Heart left ventricle (tissue), 13 donors: Measurements from ENCODE around the gene ATOSB.

Experiments
- POLR2A ChIP-seq, 2 donors: fragments of 450-650 bp; IDR thresholded peaks; one replicate each; pipeline ENCODE4 v1.6.1; 2017; ENCODE audit warnings: antibody characterized with exemption in 2 of 2, mild to moderate bottlenecking in 2 of 2, moderate library complexity in 2 of 2
- TF ChIP-seq, protein P1 (sequence below), 12 donors: fragments of 200-600 bp; sonication (generic) in 4 of 12; IDR thresholded peaks; one replicate each; pipeline versions ENCODE4 v1.5.0 to v1.8.0; 2018 to 2022; ENCODE audit warnings: antibody characterized with exemption in 12 of 12, mild to moderate bottlenecking in 5 of 12
- donor health status: ischemic (EF 13 %, LVEDD 7.1; RV severe dilation, severe dysfunction).
- donor health status: DM: no; HTN: yes; CAD: no.
- donor health status: DM: no; HTN: no; CAD: no.
- donor health status: ischemic (EF 25% LVEDD 6.9; RV normal size, moderate dysfunction).
- donor health status: ischemic (EF 25% LVEDD 5.7; RV mildly dilated, moderate dysfunction).
- donor health status: ischemic (EF 35%, LVEDD 5.7; RV mildly dilated, moderate dysfunction).
- donor health status: nonischemic (EF 11% LVEDD 7.7; RV severe dilation, severe dysfunction).
- donor health status: DM: yes; HTN: yes; CAD: no.
- donor health status: PGD.
- donor health status: ischemic (EF 29% LVEDD 5.4; RV normal size, mild dysfunction).
- donor health status: nonischemic (EF 23%, LVEDD 6.1; RV moderate dilation, normal function).

DNA sequence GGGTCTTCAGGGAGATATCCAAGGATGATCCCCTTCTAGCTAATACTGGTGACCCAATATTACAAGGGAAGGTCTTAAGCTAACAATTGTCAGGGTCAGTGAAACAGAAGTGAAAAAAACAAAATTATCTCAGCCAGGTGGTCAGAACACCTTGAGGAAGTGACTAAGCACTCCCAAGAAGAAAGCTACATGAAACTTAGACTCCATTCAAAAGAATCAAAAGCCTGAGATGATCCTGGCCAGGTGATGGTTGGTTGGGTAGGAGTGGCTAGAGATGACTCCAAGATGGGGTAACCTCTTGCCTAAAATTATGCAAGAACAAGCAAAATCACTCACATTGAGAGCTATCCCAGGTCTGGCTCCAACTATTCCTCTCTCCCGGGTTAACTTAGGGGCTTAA, 48.6 kb downstream of the ATOSB start:
- TF ChIP-seq, protein P1, sequence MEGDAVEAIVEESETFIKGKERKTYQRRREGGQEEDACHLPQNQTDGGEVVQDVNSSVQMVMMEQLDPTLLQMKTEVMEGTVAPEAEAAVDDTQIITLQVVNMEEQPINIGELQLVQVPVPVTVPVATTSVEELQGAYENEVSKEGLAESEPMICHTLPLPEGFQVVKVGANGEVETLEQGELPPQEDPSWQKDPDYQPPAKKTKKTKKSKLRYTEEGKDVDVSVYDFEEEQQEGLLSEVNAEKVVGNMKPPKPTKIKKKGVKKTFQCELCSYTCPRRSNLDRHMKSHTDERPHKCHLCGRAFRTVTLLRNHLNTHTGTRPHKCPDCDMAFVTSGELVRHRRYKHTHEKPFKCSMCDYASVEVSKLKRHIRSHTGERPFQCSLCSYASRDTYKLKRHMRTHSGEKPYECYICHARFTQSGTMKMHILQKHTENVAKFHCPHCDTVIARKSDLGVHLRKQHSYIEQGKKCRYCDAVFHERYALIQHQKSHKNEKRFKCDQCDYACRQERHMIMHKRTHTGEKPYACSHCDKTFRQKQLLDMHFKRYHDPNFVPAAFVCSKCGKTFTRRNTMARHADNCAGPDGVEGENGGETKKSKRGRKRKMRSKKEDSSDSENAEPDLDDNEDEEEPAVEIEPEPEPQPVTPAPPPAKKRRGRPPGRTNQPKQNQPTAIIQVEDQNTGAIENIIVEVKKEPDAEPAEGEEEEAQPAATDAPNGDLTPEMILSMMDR (IDR thresholded peaks at IDR 0.05), result no peak
- TF ChIP-seq POLR2A (IDR thresholded peaks at IDR 0.05), result no peak
